Measurements from ENCODE around the gene BMP7.

The BMP7 gene

GRCh38 chr20:57214948-57215347 lies 51.5 kb downstream of the BMP7 start:
- TF ChIP-seq ESRRG (CRISPR knock-in tag; IDR thresholded peaks at IDR 0.05) (no peak), TCF4 (CRISPR knock-in tag; IDR thresholded peaks at IDR 0.05; ENCODE audit: borderline replicate concordance) (no peak), OSR1 (CRISPR knock-in tag; IDR thresholded peaks at IDR 0.05) (no peak), TOX (CRISPR knock-in tag; IDR thresholded peaks at IDR 0.05; ENCODE audit: borderline replicate concordance) (no peak), PPARA (CRISPR knock-in tag; IDR thresholded peaks at IDR 0.05; ENCODE audit: borderline replicate concordance) (no peak), BACH2 (CRISPR knock-in tag; IDR thresholded peaks at IDR 0.05; ENCODE audit: borderline replicate concordance) (no peak), PATZ1 (CRISPR knock-in tag; IDR thresholded peaks at IDR 0.05; ENCODE audit: borderline replicate concordance) (no peak), ZC3H10 (CRISPR knock-in tag; IDR thresholded peaks at IDR 0.05) (no peak), ZNF565 (CRISPR knock-in tag; conservative IDR thresholded peaks at IDR 0.05; ENCODE audit: low read depth) (no peak), ISL1 (CRISPR knock-in tag; IDR thresholded peaks at IDR 0.05) (no peak), ZFP3 (CRISPR knock-in tag; IDR thresholded peaks at IDR 0.05) (no peak), POU6F1 (CRISPR knock-in tag; IDR thresholded peaks at IDR 0.05; ENCODE audit: borderline replicate concordance, low read depth) (no peak), TSHZ2 (CRISPR knock-in tag; IDR thresholded peaks at IDR 0.05) (no peak), ZNF70 (CRISPR knock-in tag; IDR thresholded peaks at IDR 0.05) (no peak), CSDC2 (CRISPR knock-in tag; IDR thresholded peaks at IDR 0.05) (no peak), RARB (CRISPR knock-in tag; IDR thresholded peaks at IDR 0.05) (no peak), ZNF8 (CRISPR knock-in tag; IDR thresholded peaks at IDR 0.05) (no peak), CSRNP3 (CRISPR knock-in tag; IDR thresholded peaks at IDR 0.05) (no peak), ZFP30 (CRISPR knock-in tag; IDR thresholded peaks at IDR 0.05) (no peak), CREB5 (CRISPR knock-in tag; IDR thresholded peaks at IDR 0.05; ENCODE audit: low read depth) (no peak)
- no peak for ATAC-seq

GRCh38 chr20:57214427-57214826 lies 52.0 kb downstream of the BMP7 start:
- no peak for TF ChIP-seq TOX (CRISPR knock-in tag; IDR thresholded peaks at IDR 0.05; ENCODE audit: borderline replicate concordance)
- TF ChIP-seq BACH2 (CRISPR knock-in tag; IDR thresholded peaks at IDR 0.05; ENCODE audit: borderline replicate concordance) = no peak
- TF ChIP-seq CSRNP3 (CRISPR knock-in tag; IDR thresholded peaks at IDR 0.05) = no peak
- TF ChIP-seq TSHZ2 (CRISPR knock-in tag; IDR thresholded peaks at IDR 0.05) = no peak
- TF ChIP-seq OSR1 (CRISPR knock-in tag; IDR thresholded peaks at IDR 0.05) = no peak
- TF ChIP-seq CSDC2 (CRISPR knock-in tag; IDR thresholded peaks at IDR 0.05) = no peak
- no peak for TF ChIP-seq ZNF8 (CRISPR knock-in tag; IDR thresholded peaks at IDR 0.05)
- no peak for TF ChIP-seq ISL1 (CRISPR knock-in tag; IDR thresholded peaks at IDR 0.05)
- no peak for TF ChIP-seq PPARA (CRISPR knock-in tag; IDR thresholded peaks at IDR 0.05; ENCODE audit: borderline replicate concordance)
- TF ChIP-seq ARNTL (CRISPR knock-in tag; IDR thresholded peaks at IDR 0.05; ENCODE audit: borderline replicate concordance, low read depth) = no peak
- no peak for TF ChIP-seq ZNF565 (CRISPR knock-in tag; conservative IDR thresholded peaks at IDR 0.05; ENCODE audit: low read depth)
- no peak for TF ChIP-seq ZFP30 (CRISPR knock-in tag; IDR thresholded peaks at IDR 0.05)
- no peak for TF ChIP-seq TCF4 (CRISPR knock-in tag; IDR thresholded peaks at IDR 0.05; ENCODE audit: borderline replicate concordance)
- no peak for ATAC-seq
